HG02763 (cell line): ENCODE data around the gene CTDP1.
"Not testable (repeated sequence)": the region's sequence is repeated elsewhere in the genome, so short reads cannot be mapped to it uniquely, and the experiment has no call there.

Experiments
- ATAC-seq: cut with Tn5 transposase; IDR thresholded peaks from one replicate; pipeline ENCODE4 v1.9.1; 2021; ENCODE audit warnings: mild to moderate bottlenecking, moderate library complexity; ENCODE audit not compliant: unreplicated experiment

The CTDP1 gene

GRCh38 chr18:79718878-79719477 is 39.4 kb downstream of the CTDP1 start:
- ATAC-seq, result no peak

DNA sequence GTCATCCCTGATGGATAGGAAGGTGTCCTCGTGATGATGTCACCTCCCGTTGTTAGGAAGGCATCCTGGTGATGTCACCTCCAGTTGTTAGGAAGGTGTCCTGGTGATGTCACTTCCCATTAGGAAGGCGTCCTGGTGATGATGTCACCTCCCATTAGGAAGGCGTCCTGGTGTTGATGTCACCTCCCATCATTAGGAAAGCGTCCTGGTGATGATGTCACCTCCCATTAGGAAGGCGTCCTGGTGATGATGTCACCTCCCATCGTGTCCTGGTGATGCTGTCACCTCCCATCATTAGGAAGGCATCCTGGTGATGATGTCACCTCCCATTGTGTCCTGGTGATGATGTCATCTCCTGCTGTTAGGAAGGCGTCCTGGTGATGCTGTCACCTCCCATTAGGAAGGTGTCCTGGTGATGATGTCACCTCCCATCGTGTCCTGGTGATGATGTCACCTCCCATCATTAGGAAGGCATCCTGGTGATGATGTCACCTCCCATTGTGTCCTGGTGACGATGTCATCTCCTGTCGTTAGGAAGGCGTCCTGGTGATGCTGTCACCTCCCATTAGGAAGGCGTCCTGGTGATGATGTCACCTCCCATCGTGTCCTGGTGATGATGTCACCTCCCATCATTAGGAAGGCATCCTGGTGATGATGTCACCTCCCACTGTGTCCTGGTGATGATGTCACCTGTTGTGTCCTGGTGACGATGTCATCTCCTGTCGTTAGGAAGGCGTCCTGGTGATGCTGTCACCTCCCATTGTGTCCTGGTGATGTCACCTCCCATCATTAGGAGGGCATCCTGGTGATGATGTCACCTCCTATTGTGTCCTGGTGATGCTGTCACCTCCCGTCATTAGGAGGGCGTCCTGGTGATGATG is 40.1 kb downstream of the CTDP1 start:
- ATAC-seq, result not testable (repeated sequence)

DNA sequence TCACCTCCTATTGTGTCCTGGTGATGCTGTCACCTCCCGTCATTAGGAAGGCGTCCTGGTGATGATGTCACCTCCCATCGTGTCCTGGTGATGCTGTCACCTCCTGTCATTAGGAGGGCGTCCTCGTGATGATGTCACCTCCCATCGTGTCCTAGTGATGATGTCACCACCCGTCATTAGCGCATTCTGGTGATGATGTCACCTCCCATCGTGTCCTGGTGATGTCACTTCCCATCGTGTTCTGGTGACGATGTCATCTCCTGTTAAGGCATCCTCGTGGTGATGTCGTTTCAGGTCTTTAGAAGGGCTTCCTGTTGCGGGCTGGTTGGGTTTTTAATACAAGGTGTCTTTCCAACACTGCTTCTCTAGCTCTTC is 40.7 kb downstream of the CTDP1 start:
- ATAC-seq, result no peak

DNA sequence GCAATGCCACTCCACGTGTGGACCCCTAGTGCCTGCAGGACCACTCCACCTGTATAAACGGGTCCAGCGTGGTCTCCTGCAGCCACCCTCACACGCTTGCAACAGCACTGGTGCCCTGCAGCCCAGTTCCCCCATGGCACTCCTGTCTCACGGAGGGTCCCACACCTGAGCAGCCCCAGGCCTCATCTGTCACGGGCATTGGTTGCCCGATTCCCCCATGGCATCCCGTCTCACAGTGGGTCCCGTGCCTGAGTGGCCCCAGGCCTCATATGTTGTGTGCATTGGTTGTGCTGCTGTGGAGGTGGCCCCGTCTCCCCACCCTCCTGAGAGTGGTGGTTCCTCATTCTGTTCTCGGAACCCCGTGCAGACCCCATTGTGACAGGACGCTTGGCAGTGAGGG is 43.4 kb downstream of the CTDP1 start:
- no peak for ATAC-seq

DNA sequence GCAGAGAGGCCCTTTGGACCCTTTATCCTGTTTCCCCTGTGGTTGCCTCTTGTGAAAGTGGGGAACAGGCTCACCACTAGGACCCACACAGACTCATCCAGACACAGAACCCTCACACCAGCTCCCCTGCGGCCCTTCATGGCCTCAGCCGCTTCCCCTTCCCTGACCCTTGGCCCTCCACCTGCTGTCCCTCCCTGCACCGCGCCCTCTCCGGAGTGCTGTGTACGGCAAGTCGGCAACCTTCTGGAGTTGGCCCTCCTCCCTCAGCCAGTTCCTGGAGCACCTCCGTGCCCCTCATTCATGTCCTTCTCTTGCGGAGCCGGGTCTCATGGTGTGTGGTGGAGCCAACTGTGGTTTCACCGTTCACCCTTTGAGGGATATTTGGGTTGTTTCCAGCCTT is 44.0 kb downstream of the CTDP1 start:
- no peak for ATAC-seq

DNA sequence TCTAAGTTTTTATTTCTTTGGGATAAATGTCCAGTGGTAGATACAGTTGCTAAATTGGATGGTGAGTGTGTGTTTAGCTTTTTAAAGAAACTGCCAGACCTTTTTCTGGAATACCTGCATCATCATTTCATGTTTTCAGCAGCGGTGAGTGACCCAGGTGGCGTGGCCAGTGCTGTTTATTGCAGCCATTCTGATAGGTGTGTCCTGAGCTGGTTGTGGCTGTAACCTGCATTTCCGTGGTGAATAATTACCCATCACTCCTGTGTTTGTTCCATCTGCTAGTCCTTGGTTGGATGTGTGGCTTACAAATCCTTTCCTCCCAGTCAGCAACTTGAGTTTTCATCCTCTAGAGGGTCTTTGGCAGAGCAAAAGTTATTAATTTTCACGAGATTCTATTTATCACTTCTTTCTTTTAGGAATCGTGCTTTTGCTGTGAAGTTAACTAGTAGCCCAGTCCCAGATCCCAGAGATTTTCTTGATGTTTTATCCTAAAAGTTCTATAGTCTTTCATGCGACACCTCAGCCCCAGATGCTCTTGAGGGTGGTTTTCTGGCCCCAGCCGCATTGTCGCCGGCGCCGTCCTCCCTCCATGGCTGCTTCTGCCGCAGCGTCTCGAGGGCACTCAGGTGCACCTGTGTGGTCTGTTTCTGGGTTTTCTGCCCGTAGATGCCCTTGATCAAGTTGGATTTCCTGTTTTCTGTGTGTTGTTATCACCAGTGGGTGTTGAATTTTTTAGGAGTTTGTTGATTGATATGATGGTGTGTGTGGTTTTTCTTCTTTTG is 44.9 kb downstream of the CTDP1 start:
- ATAC-seq, result no peak

GRCh38 chr18:79725486-79725885 is 45.9 kb downstream of the CTDP1 start:
- ATAC-seq, result no peak

- no peak for ATAC-seq
Observed at GRCh38 chr18:79726721-79727120, 47.1 kb downstream of the CTDP1 start.

GRCh38 chr18:79727211-79727610 is 47.6 kb downstream of the CTDP1 start:
- no peak for ATAC-seq

- no peak for ATAC-seq
Observed at GRCh38 chr18:79728931-79729586, 49.5 kb downstream of the CTDP1 start.

DNA sequence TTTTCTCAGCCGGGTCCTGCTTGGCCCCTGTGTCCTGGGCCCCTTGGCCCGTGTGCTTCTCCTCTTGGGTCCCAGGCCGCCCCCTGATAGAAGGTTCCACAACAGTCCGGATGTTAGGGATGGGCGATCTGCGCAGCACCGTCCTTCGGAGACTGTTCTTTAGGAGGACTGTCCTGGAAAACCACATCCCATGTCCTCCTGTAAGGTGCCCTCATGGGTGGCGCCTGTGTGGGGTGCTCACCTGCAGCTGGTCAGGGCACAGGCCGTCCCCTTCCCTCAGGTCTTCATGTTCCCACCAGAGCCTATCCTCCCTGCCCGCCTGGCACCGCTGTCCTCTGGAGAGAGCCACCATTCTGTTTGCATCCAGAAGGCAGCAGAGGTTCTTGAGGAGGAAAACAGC is 50.0 kb downstream of the CTDP1 start:
- ATAC-seq, result no peak

DNA sequence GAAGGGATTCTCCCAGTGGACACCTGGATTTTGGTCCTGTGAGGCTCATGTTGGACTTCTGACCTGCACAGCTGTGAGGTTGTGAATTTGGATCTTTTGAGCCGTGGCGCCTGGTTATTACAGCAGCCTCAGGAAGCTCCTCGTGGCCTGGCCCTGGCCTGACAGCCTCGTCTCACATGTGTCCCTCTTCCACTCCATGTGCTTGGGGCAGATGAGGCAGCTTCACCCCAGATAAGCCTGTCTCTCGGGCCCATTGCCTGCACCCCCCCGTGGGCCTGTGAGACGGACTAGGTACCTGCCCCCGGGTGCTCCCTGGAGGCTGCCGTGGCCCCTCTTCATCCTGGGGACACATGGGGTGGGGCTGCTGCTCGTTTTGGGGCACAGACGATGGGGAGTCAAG is 51.2 kb downstream of the CTDP1 start:
- no peak for ATAC-seq

DNA sequence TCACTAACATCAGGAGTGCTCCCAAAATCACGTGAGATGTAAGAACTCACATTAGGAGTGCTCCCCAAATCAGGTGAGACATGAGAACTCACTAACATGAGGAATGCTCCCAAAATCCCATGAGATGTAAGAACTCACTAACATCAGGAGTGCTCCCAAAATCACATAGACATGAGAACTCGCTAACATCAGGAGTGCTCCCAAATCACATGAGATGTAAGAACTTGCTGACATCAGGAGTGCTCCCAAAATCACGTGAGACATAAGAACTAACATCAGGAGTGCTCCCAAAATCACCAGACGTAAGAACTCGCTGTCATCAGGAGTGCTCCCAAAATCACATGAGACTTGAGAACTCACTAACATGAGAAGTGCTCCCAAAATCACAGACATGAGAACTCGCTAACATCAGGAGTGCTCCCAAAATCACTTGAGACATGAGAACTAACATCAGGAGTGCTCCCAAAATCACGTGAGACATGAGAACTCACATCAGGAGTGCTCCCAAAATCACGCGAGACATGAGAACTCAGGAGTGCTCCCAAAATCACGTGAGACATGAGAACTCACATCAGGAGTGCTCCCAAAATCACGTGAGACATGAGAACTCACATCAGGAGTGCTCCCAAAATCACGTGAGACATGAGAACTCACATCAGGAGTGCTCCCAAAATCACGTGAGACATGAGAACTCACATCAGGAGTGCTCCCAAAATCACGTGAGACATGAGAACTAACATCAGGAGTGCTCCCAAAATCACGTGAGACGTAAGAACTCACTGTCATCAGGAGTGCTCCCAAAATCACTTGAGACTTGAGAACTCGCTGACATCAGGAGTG is 52.5 kb downstream of the CTDP1 start:
- not testable (repeated sequence) for ATAC-seq

DNA sequence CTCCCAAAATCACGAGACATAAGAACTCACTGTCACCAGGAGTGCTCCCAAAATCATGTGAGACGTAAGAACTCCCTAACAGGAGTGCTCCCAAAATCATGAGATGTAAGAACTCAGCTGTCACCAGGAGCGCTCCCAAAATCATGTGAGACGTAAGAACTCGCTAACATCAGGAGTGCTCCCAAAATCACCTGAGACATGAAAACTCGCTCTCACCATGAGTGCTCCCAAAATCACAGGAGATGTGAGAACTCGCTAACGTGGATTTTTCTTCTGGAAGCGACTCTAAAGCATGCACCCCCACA is 53.1 kb downstream of the CTDP1 start:
- ATAC-seq, result no peak

DNA sequence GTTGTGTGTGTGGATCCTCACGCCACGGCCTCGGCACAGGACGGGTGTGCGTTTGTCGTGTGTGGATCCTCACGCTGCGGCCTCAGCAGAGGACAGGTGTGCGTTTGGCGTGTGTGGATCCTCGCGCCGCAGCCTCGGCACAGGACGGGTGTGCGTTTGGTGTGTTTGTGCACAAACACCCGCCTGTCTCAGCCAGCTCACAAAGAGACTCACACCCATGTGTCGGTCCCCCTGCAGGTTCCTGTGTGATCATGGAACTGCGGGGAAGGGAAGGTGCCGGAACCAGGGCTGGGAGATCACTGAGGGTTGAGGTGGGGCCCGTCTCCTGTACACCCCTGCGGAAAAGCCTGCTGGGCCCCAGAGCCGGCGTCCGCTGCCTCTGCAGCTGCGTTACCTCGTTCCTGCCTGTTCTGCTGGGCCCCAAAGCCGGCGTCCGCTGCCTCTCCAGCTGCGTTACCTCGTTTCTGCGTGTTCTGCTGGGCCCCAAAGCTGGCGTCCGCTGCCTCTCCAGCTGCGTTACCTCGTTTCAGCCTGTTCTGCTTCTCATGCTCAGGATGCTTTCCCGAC is 53.6 kb downstream of the CTDP1 start:
- ATAC-seq, result no peak

DNA sequence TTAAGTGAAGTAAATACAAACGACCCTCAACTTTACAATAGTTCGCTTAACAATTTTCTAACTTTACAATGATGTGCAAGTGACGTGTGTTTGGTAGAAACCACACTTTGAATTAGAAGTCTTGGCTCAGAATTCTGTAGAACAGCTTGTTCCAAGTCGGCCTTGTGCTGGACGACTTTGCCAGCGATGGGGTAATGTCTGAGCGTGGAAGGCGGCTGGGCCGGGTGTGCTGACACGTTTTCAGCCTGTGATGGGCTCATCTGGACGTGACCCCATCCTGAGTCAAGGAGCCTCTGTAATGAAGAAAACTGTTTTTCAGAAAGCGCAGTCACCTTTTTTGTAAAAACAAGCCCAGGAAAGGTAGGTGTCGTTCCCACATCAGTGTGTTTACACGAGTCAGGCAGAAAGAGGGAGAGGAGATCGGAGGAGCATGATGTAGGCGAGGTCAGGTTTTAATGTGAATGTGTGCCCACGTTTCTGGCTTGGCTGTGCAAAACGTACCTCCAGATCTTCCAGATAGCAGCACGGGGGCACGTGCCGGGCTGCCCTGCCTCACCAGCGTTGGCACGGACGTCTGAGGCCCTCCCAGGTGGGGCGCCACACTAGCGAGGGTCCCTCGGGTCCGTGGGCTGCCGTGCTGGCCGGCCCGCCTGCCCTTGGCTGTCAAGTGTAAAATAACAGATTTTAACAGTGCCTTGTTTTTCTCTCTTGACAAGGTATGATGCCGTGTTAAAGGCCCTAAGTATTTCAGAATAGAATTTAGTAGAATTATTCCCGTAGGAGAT is 54.6 kb downstream of the CTDP1 start:
- no peak for ATAC-seq

GRCh38 chr18:79735071-79735980 is 55.7 kb downstream of the CTDP1 start:
- no peak for ATAC-seq

DNA sequence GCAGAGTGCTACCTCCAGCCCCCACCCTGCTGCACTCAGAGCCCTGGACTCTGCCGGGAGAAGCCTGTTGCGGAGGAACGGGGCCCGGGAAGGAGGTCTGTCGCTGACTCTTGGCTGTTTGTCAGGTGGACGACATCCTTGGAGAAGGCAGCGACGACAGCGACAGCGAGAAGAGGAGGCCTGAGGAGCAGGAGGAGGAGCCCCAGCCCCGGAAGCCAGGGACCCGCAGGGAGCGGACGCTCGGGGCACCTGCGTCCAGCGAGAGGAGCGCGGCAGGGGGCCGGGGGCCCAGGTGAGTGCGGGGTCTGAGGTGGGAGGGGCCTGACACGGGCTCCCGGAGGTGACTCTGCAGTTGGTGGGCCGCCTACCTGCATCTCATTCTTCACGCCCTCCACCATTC is 56.6 kb downstream of the CTDP1 start:
- ATAC-seq, result no peak
